ENCODE results near the gene ABCA4. TPM values are rescaled to one million over a fixed set of nuclear protein-coding genes. Genes with fewer than 3 reads are reported as not detected.
"Not testable (repeated sequence)": the region's sequence is repeated elsewhere in the genome, so short reads cannot be mapped to it uniquely, and the experiment has no call there.

ABCA4 gene
- 1 to 10 TPM in 2 of 10 donors, under 1 TPM in 8; 0.32 to 1.6 (median 0.92) TPM for polyA plus RNA-seq (ENCODE audit: insufficient read length in 10 of 10)
- long read RNA-seq, donor 1: 0 reads
- long read RNA-seq, donor 2: 0 reads
- long read RNA-seq, donor 3: 0 reads
- long read RNA-seq, donor 4: 0 reads
- long read RNA-seq, donor 5: 0 reads
- long read RNA-seq, donor 6: 0 reads
- long read RNA-seq, donor 7: 0 reads
- long read RNA-seq, donor 8: 0 reads
- long read RNA-seq, donor 9: 0 reads

GRCh38 chr1:94120991-94121390 is at the start of gene ABCA4:
TSS of gene ABCA4 (minus strand) at chr1:94121148. CDS start at chr1:94121045, 103 bp downstream.
- no peak for DNase-seq

- no peak for DNase-seq
Observed at GRCh38 chr1:94169126-94169525, 48.2 kb upstream of the ABCA4 start.

GRCh38 chr1:94165843-94166242 is 44.9 kb upstream of the ABCA4 start:
- DNase-seq: no peak

- DNase-seq: not testable (repeated sequence)
Observed at GRCh38 chr1:94164885-94165284, 43.9 kb upstream of the ABCA4 start.

GRCh38 chr1:94164121-94164520 is 43.2 kb upstream of the ABCA4 start:
- DNase-seq: not testable (repeated sequence)

- DNase-seq: not testable (repeated sequence)
Observed at GRCh38 chr1:94163249-94163648, 42.3 kb upstream of the ABCA4 start.

GRCh38 chr1:94160811-94161210 is 39.9 kb upstream of the ABCA4 start:
- peak; percentile 15 to 64 (median 47) for DNase-seq

- DNase-seq: no peak
Observed at GRCh38 chr1:94156096-94156625, 35.2 kb upstream of the ABCA4 start.

- peak in 1 of 3 donors; percentile 39 for DNase-seq
Observed at GRCh38 chr1:94154989-94155388, 34.0 kb upstream of the ABCA4 start.

GRCh38 chr1:94153133-94153532 is 32.2 kb upstream of the ABCA4 start:
- no peak for DNase-seq

- not testable (repeated sequence) for DNase-seq
Observed at GRCh38 chr1:94149166-94149565, 28.2 kb upstream of the ABCA4 start.

GRCh38 chr1:94146273-94146672 is 25.3 kb upstream of the ABCA4 start:
- no peak for DNase-seq

- DNase-seq: no peak
Observed at GRCh38 chr1:94144836-94145235, 23.9 kb upstream of the ABCA4 start.

- no peak for DNase-seq
Observed at GRCh38 chr1:94143809-94144176, 22.8 kb upstream of the ABCA4 start.

- DNase-seq: no peak
Observed at GRCh38 chr1:94143173-94143808, 22.3 kb upstream of the ABCA4 start.

- no peak for DNase-seq
Observed at GRCh38 chr1:94142583-94142982, 21.6 kb upstream of the ABCA4 start.

GRCh38 chr1:94142022-94142421 is 21.1 kb upstream of the ABCA4 start:
- peak in 1 of 3 donors; percentile 28 for DNase-seq

GRCh38 chr1:94132111-94132510 is 11.2 kb upstream of the ABCA4 start:
- DNase-seq: no peak

GRCh38 chr1:94130851-94131595 is 10.1 kb upstream of the ABCA4 start:
- DNase-seq: no peak

GRCh38 chr1:94126651-94127050 is 5.7 kb upstream of the ABCA4 start:
- DNase-seq: no peak

GRCh38 chr1:94125551-94126514 is 4.9 kb upstream of the ABCA4 start:
- no peak for DNase-seq

All from muscle of back (tissue), 13 donors.